Colon (tissue), 2 donors: ENCODE data around the gene FAM149B1.

Experiments
- FAIRE-seq: peaks from 2 replicates; lab custom pipeline; 2012; peaks lifted over from hg19 to GRCh38; lab: Jason Lieb, UNC
- donor health status: control.
- donor health status: control.

FAM149B1 gene

DNA sequence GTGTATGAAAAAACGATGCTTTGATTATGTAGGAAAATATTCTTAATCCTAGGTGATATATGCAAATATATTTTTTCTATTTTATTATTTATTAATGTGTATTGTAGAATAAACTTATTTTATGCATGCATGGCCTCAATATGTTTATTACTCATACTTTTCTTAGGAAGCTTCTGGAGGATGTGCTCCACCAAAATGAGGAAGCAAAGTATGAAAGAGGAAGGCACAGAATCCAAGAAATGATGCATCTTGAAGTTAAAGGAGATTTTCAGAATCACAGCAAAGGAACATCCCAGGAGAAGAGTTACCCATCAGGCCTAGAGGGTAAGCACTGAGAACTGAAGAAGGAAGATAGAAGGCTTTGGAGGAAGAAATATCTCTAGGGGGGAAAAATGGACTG lies 119.5 kb downstream of the FAM149B1 start:
- FAIRE-seq: no peak

DNA sequence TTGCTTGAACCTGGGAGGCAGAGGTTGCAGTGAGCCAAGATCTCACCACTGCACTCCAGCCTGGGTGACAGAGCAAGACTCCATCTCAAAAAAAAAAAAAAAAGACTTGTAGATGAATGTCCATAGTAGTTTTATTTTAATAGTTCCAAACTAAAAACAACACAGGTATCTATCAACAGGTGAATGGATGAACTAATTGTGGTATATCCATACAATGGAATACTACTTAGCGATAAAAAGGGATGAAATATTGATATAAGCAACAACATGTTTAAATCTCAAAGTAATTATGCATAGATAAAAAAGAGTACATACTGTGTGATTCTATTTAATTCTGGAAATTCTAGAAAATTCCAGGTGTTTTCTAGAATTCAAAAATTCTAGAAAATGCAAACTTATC lies 122.0 kb downstream of the FAM149B1 start:
- no peak for FAIRE-seq

DNA sequence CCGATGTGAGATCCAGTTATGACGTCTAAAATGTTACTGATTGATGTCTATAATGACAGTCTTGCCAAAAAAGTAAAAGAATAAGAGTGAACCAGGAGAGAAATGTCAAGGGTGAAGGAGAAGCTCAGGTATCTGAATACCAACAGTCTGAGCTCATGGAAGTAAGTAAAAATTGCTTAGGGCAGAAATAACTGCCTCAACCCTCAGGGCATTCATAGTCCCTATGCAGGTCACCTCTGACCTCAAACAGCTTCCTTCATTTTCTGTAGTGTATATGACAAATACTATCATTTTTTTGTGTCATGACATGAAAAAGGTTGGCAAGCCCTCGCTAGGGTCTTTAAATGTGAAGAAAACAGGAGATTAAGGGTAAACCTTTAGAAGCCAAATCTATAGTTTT lies 125.5 kb downstream of the FAM149B1 start:
- FAIRE-seq: no peak
